Liver (tissue), 3 donors: ENCODE data around the gene TOMM22.

ENCODE experiments used
- CTCF ChIP-seq: fragments of 150-350 bp; IDR thresholded peaks from 2 replicates; pipeline ENCODE4 v1.5.1; 2017; ENCODE audit warnings: improper control_type of control experiment, low read depth, low read length; ENCODE audit not compliant: missing input control
- EGR1 ChIP-seq, 2 donors: IDR thresholded peaks; 2 replicates each; pipeline ENCODE4 v1.6.1; 2016 to 2018; ENCODE audit warnings: antibody characterized with exemption in 2 of 2, low read depth in 2 of 2
- FOXA2 ChIP-seq: IDR thresholded peaks from 2 replicates; pipeline ENCODE4 v1.6.1; 2016; ENCODE audit warnings: antibody characterized with exemption
- GABPA ChIP-seq, 2 donors: IDR thresholded peaks in 1 of 2; conservative IDR thresholded peaks in 1 of 2; 2 replicates each; pipeline ENCODE4 v1.6.1; 2016; ENCODE audit warnings: antibody characterized with exemption in 2 of 2, mild to moderate bottlenecking in 1 of 2, moderate library complexity in 1 of 2
- HNF4A ChIP-seq, 2 donors: conservative IDR thresholded peaks; 2 replicates each; pipeline ENCODE4 v1.6.1; 2016; ENCODE audit warnings: antibody characterized with exemption in 2 of 2, mild to moderate bottlenecking in 2 of 2
- JUND ChIP-seq, 2 donors: IDR thresholded peaks; 2 replicates each; pipeline ENCODE4 v1.6.1; 2016; ENCODE audit warnings: antibody characterized with exemption in 2 of 2
- MAX ChIP-seq: IDR thresholded peaks from 2 replicates; pipeline ENCODE4 v1.6.1; 2016; ENCODE audit warnings: antibody characterized with exemption
- RAD21 ChIP-seq, 2 donors: IDR thresholded peaks; 2 replicates each; pipeline ENCODE4 v1.6.1; 2016; ENCODE audit warnings: antibody characterized with exemption in 2 of 2, mild to moderate bottlenecking in 2 of 2
- REST ChIP-seq: IDR thresholded peaks from 2 replicates; pipeline ENCODE4 v1.6.1; 2016; ENCODE audit warnings: antibody characterized with exemption, mild to moderate bottlenecking
- SP1 ChIP-seq: IDR thresholded peaks from 2 replicates; pipeline ENCODE4 v1.6.1; 2018; ENCODE audit warnings: antibody characterized with exemption, mild to moderate bottlenecking
- TAF1 ChIP-seq: conservative IDR thresholded peaks from 2 replicates; pipeline ENCODE4 v1.6.1; 2016; ENCODE audit warnings: antibody characterized with exemption, mild to moderate bottlenecking
- YY1 ChIP-seq: IDR thresholded peaks from 2 replicates; pipeline ENCODE4 v1.6.1; 2016; ENCODE audit warnings: antibody characterized with exemption, mild to moderate bottlenecking
- ZBTB33 ChIP-seq: IDR thresholded peaks from 2 replicates; pipeline ENCODE4 v1.6.1; 2016; ENCODE audit warnings: antibody characterized with exemption
- donor health status: healthy.
- donor health status: healthy.

GRCh38 chr22:38641476-38642040, 40.2 kb upstream of the TOMM22 start:
- no peak for TF ChIP-seq CTCF
- TF ChIP-seq RAD21 (IDR thresholded peaks at IDR 0.05): no peak
- no peak for TF ChIP-seq EGR1 (IDR thresholded peaks at IDR 0.05; ENCODE audit: low read depth in 2 of 2)
- no peak for TF ChIP-seq HNF4A (conservative IDR thresholded peaks at IDR 0.05)
- TF ChIP-seq YY1: no peak
- no peak for TF ChIP-seq TAF1
- TF ChIP-seq MAX: no peak
- TF ChIP-seq GABPA (IDR thresholded peaks at IDR 0.05 in 1 of 2, conservative IDR thresholded peaks at IDR 0.05 in 1 of 2): no peak
- TF ChIP-seq REST: no peak
- TF ChIP-seq FOXA2: no peak
- no peak for TF ChIP-seq ZBTB33
- no peak for TF ChIP-seq JUND (IDR thresholded peaks at IDR 0.05)
- TF ChIP-seq SP1: no peak
